ENCODE results near the gene IPO11. TPM values are rescaled to one million over a fixed set of nuclear protein-coding genes. Genes with fewer than 3 reads are reported as not detected.

Gene IPO11
- total and polyA plus RNA-seq, 8 donors = 3.7 to 19.5 (median 10.3) TPM

DNA sequence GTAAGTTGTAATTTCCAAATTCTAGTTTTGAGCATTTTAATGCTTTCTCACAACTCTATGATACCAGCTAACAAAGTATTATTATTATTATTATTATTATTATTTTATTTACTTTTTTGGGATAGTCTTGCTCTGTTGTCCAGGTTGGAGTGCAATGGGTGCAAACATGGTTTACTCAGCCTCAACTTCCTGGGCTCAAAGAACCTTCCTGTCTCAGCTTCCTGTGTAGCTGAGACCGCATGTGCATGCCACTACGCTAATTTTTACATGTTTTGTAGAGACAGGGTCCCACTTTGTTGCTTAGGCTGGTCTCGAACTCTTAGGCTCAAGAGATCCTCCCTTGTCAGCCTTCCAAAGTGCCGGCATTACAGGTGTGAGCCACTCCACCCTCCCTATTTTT lies 193.1 kb downstream of the IPO11 start:
- ATAC-seq (no peak), FAIRE-seq (no peak), DNase-seq (no peak)
- intact Hi-C loops (cut with DNase I) = no loop called here
- H3K9me3 ChIP-seq = no peaks in the 10 kb centered on the region
- H3K4me3 ChIP-seq = no peak overlapping the region
- WGBS, 2 donors = 95 to 97% methylated on average over 4 of the region's 4 CpGs
- TF ChIP-seq, protein P1, sequence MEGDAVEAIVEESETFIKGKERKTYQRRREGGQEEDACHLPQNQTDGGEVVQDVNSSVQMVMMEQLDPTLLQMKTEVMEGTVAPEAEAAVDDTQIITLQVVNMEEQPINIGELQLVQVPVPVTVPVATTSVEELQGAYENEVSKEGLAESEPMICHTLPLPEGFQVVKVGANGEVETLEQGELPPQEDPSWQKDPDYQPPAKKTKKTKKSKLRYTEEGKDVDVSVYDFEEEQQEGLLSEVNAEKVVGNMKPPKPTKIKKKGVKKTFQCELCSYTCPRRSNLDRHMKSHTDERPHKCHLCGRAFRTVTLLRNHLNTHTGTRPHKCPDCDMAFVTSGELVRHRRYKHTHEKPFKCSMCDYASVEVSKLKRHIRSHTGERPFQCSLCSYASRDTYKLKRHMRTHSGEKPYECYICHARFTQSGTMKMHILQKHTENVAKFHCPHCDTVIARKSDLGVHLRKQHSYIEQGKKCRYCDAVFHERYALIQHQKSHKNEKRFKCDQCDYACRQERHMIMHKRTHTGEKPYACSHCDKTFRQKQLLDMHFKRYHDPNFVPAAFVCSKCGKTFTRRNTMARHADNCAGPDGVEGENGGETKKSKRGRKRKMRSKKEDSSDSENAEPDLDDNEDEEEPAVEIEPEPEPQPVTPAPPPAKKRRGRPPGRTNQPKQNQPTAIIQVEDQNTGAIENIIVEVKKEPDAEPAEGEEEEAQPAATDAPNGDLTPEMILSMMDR (IDR thresholded peaks at IDR 0.05) = no peak
- peaks cover 0 to 9% (median 0%) of the 10 kb centered on the region in 3 donors for H3K4me1 ChIP-seq
- no peaks in the 10 kb centered on the region for H3K27me3 ChIP-seq
- H3K36me3 ChIP-seq = peaks cover 0 to 6% (median 4%) of the 10 kb centered on the region in 3 donors
- H3K27ac ChIP-seq = no peak overlapping the region

DNA sequence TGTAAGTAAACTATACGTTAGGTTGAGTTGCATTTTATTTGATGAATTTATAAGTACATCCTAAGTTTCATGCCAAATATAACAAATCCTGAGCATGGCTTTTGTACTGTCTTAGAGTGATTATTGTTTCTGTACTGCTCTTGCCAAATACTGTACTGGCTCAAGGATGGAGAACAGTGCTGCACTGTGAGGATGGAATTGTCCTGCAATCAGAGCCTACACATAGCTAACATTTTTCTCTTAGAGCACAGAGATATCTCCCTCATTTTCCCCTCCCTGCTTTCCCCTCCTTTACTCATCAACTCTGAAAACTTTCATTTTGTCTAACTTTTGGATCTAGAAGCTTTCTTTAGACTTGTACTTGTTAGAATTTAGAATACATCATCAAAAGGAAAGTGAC lies 194.3 kb downstream of the IPO11 start:
- H3K27ac ChIP-seq = no peak overlapping the region
- no peaks in the 10 kb centered on the region for H3K27me3 ChIP-seq
- no peaks in the 10 kb centered on the region for H3K9me3 ChIP-seq
- TF ChIP-seq, protein P1 (IDR thresholded peaks at IDR 0.05) = no peak
- ATAC-seq = no peak
- no peak for DNase-seq
- H3K36me3 ChIP-seq = peaks cover 0 to 6% (median 4%) of the 10 kb centered on the region in 3 donors
- no peaks in the 10 kb centered on the region for H3K4me1 ChIP-seq
- FAIRE-seq = no peak
- H3K4me3 ChIP-seq = no peak overlapping the region
- 91 to 96% methylated on average over 1 of the region's 1 CpG for WGBS, 2 donors
- intact Hi-C loops (cut with DNase I) = no loop called here

DNA sequence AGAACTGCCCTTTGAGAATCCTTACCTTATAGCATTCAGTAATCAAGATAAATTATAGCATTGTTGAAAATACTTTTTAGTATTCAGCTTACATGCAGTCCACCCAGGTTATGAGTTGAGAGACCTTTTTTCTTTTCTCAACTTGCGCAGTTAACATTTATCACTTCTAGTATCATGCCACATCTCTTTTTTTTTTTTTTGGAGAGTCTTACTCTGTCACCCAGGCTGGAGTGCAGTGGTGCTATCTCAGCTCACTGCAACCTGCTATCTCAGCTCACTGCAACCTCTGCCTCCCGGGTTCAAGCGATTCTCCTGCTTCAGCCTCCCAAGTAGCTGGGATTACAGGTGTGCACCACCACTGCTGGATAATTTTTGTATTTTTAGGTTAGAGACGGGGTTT lies 195.1 kb downstream of the IPO11 start:
- Histone ChIP-seq H3K4me3 (no peak overlapping the region), H3K36me3 (peaks cover 0 to 6% (median 4%) of the 10 kb centered on the region in 3 donors), H3K9me3 (no peaks in the 10 kb centered on the region), H3K27ac (no peak overlapping the region), H3K4me1 (no peaks in the 10 kb centered on the region), H3K27me3 (no peaks in the 10 kb centered on the region)
- DNase-seq (no peak), FAIRE-seq (no peak), ATAC-seq (no peak)
- 96 to 98% methylated on average over 4 of the region's 4 CpGs for WGBS, 2 donors
- intact Hi-C loops (cut with DNase I) = no loop called here
- TF ChIP-seq, protein P1 (IDR thresholded peaks at IDR 0.05) = no peak

DNA sequence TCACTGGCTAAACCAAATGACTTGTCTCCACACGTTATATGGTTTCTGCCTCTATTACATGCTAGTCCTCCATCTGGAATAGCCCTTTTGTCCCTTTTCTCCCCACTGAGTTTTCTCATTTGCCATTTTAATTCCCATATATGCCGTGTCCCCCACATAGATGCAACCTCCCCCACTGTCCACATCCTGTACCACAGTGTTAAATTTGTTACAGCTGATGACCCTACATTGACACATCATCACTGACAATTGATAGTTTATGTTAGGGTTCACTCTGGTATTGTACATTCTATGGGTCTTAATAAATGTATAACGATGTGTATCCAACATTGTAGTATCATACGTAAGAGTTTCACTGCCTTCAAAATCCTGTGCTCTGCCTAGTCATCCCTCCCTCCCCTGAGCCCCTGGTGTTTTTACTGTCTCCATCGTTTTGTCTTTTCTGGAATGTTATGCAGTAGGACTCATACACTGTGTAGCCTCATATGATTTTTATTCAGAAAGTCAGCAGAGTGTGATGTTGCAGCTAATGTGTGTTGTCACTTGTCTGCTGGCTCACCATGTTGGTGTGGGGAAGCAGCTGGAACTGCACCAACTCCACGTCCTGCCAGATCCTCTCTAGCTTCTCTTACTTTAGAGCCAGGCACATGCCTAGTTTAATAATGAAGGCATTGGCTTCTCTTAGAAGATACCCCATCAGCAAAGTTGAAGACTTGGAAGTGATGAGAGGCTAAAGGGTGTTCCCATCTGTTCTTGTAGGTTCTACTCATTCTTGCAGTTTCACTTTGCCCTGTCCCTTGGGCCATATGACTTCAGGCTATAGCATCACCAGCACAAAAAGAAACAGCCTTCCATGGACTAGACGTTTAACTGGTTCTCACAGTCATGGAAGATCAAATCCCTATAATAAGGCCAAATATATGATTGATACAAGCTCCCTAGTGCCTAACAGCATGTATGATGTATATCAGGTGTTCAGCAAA lies 196.3 kb downstream of the IPO11 start:
- H3K4me1 ChIP-seq = no peaks in the 10 kb centered on the region
- WGBS, 2 donors = 93 to 96% methylated on average over 7 of the region's 7 CpGs
- H3K27me3 ChIP-seq = no peaks in the 10 kb centered on the region
- H3K36me3 ChIP-seq = peaks cover 0 to 2% (median 0%) of the 10 kb centered on the region in 3 donors
- ATAC-seq (no peak), FAIRE-seq (no peak), DNase-seq (no peak)
- TF ChIP-seq, protein P1 (IDR thresholded peaks at IDR 0.05) = no peak
- H3K4me3 ChIP-seq = no peak overlapping the region
- H3K9me3 ChIP-seq = no peaks in the 10 kb centered on the region
- no peak overlapping the region for H3K27ac ChIP-seq
- intact Hi-C loops (cut with DNase I) = no loop called here

DNA sequence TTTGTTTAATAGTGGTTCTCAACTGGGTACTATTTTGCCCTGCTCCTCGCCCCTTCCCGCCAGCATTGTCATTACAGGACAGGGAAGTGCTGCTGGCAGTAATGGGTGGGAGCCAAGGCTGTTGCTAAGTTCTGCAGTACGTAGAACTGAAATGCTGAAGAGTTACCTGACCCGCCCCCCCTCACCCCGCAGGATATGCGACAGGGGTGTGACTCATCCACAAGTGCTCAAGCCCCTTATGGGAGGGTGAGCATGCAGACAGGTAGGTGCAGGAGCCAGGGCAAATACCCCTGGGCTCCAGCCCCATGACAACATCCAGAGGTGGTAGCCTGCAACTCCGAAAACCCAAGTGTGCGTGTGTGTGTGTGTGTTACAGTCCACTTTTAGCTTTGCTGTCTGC lies 201.8 kb downstream of the IPO11 start:
- H3K27ac ChIP-seq = no peak overlapping the region
- DNase-seq (no peak), ATAC-seq (no peak), FAIRE-seq (no peak)
- WGBS, 2 donors = 95 to 99% methylated on average over 8 of the region's 8 CpGs
- H3K36me3 ChIP-seq = no peaks in the 10 kb centered on the region
- TF ChIP-seq, protein P1 (IDR thresholded peaks at IDR 0.05) = no peak
- no peaks in the 10 kb centered on the region for H3K4me1 ChIP-seq
- no peaks in the 10 kb centered on the region for H3K27me3 ChIP-seq
- no peak overlapping the region for H3K4me3 ChIP-seq
- intact Hi-C loops (cut with DNase I) = no loop called here
- no peaks in the 10 kb centered on the region for H3K9me3 ChIP-seq

Data from pancreas (tissue), 10 donors.